Stimulated activated CD4-positive, alpha-beta T cell treated with anti-CD3 and anti-CD28 coated beads, Interleukin-1b, Interleukin-23, amount 100 ng/mL, for 24 hours (primary cell): ENCODE data around the gene SLC10A3.

Experiments used
- DNase-seq, 4 experiments: peaks; one replicate each; pipeline ENCODE4 v3.0.0-alpha.2; 2020; ENCODE audit warnings: low read depth in 4 of 4, low spot score in 1 of 4

The SLC10A3 gene

DNA sequence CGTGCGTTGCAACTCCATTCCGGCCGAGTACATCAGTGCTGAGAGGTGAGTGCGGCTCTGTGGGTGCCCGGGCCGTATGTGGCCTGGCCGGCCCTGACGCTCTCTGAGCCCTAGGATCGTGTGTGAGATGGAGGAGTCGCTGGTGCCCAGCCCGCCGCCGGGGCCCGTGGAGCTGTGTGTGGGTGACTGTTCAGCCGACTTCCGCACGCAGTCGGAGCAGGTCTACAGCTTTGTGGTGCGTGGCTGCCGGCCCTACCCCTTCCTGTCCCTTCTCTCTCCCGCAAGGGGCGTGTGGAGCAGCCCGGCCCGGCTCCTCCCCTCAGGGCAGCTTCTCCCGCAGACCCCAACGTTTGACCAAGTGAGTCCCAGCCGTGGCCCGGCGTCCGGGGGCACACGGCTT lies 24.4 kb downstream of the SLC10A3 start:
- DNase-seq: no peak

DNA sequence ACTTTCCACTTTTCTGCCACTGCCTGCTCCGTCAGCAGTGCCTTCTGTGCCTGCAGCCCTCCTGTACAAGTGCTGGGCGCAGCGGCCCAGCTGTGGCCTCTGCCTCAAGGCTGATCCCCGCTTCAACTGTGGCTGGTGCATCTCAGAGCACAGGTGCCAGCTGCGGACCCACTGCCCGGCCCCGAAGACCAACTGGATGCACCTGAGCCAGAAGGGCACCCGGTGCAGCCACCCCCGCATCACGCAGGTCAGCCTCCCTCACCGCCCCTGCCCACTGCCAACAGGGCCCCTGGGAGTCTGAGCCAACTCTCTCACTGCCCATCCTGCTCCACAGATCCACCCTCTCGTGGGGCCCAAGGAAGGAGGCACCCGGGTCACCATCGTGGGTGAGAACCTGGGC lies 24.8 kb downstream of the SLC10A3 start:
- DNase-seq: no peak

DNA sequence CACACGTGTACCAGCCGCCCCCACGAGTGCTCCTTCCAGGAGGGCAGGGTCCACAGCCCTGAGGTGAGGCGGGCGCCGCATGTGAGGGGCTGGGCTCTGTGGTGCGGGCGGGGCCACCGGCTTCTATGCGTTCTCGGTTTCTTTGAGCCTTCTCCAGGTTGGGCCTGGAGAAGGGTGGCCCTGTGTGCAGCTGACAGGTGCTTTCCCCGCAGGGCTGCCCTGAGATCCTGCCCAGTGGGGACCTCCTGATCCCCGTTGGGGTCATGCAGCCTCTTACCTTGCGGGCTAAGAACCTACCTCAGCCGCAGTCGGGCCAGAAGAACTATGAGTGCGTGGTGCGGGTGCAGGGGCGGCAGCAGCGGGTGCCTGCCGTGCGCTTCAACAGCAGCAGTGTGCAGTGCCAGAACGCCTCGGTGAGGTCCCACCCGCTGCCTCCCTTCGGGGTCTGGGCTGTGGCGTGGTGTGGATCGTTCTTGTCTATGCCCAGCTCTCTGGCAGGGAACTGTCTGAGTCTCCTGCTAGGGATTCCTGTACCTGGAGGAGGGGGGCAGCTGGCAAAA lies 25.5 kb downstream of the SLC10A3 start:
- DNase-seq: no peak

DNA sequence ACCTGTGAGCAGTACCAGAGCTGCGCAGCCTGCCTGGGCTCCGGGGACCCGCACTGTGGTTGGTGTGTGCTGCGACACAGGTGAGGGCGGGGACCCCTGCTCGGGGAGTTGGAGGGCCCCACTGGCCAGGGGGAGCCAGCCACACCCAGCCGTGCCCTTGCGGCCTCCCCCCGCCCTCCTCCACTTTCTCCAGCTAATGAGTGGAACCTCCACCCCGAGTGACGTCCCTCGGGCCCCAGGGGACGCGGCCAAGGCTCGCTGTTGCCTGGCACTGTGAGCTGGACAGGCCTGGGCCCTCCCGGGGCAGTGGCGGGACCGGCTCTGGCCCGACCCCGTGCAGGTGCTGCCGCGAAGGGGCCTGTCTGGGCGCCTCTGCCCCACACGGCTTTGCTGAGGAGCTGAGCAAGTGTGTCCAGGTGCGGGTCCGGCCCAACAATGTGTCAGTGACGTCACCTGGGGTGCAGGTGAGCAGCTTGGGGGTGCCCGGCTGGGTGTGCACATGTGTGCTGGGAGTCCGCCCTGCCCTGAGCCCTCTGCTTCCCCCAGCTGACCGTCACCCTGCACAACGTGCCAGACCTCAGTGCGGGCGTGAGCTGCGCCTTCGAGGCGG lies 26.7 kb downstream of the SLC10A3 start:
- no peak for DNase-seq

DNA sequence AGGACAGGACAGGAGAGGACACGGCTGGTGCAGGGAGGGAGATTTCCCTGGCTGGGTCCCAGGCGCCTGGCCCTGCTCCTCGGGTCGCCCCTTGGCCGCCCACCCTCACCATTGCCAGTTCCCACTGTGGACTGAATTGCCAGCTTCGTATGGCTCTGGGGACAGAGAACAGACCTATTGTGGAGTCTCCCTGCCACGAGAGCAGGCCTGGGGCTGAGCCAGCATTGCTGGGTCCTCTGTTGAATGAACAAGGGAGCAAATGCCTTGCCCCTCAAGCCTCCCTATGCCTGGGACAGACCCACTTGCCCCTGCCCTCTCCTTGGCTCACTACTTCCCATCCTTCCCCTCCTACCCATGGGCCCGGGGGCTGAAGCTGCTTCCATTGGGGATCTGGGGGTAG lies 28.0 kb downstream of the SLC10A3 start:
- DNase-seq: no peak

DNA sequence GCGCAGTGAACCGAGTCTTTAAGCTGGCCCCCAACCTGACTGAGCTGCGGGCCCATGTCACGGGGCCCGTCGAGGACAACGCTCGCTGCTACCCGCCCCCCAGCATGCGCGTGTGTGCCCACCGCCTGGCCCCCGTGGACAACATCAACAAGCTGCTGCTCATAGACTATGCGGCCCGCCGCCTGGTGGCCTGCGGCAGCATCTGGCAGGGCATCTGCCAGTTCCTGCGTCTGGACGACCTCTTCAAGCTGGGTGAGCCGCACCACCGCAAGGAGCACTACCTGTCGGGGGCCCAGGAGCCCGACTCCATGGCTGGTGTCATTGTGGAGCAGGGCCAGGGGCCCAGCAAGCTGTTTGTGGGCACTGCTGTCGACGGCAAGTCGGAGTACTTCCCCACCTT lies 30.1 kb downstream of the SLC10A3 start:
- no peak for DNase-seq

DNA sequence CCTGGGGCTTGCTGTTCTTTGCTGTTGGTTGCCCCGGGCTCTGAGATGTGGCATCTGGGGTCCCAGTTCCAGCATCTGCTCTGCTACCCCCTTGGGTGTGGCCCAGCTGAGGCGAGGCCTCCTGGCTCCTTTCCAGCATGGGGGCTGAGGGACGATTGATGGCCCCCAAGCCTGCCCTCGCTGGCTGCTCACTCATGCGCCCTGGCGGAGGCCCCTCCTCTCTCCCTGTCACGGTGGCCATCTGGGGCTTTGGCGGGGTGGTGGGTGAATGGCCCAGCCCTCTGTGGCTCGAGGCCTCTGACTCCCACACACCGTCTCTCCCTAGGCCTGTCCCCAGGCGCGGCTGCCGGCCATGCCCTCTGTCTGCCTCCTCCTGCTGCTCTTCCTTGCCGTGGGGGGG lies 30.6 kb downstream of the SLC10A3 start:
- no peak for DNase-seq

DNA sequence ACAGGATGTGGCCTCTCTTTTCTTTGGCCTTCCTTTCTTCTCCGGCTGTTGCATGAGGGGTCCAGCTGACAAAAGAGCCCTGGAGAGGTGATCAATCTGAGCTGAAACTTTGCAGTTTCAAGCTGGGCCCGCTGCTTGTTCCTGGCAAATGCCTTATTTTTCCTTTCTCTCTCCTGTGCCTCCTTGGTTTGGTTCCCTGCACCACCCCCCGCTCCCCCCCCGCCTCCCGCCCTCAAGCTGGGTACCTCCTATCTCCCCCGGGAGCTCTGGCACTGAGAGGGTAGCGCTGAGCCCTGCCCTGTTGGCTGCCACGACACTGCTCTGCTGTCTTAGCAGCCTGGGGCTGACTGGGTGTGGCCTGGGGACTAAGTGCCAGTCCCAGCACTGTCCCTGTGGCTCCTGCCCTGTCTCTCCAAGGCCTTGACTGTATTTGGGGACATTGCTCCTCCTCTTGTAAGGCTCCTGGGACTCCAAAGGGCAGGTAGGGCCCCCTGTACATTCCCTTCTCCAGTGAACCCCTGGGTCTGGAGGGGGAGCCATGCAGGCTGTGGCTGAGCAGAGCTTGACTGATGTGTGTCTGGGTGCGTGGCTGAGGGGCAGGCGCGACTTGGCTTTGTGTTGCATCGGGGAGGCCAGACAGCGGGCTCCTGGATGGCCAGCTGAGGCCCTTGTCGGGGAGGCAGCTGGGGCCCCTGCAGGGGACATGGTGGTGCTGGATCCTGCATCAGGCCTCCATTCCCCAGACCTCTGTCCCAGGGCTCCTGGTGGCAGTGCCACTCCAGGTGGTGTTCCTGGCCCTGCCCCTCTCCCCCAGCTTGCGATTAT lies 31.3 kb downstream of the SLC10A3 start:
- no peak for DNase-seq

DNA sequence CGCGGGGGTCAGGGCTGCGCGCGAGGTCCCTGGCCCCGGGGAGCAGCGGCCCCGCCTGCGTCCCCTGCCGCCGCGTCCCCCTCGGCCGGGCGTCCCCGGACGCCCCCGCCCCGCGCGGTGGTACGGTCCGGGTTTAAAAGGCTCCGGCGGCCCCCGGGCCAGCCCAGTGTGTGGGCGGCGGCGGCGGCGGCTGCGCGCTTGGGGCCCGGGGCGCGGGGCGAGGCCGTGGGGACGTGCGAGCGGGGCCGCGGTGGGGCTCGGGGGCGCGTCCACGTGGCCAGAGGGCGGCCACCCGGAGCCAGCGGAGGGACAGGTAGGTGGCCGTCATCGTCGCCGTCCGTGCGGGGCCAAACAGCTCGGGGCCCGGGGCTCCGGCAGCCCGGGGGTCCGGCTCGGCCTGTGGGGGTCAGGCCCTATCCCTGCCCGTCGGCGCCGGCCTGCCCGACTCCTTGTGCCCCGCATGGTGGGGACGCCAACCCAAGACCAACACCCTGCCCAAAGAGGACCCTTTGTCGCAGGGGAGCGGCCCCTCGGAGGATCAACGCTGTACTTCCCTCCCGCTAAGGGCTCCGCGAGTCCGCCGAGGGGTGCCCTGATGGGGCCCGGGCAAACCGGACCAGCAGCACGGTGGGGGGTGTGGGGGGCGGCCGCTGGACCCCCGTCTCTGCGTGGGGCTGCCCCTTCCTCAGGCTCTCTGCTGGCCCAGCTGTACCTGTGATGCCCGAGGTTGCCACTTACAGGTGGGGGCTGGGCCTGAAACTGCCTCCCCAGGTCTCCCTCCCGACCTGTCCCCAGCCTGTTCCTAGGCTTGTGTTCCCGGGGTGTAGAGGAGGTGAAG lies 32.1 kb downstream of the SLC10A3 start, which contains the start of gene PLXNA3:
PLXNA3 (plus strand) TSS at position 166 of the 838 bp plus-strand sequence. CDS start 1,903 bp downstream, outside the sequence.
- DNase-seq: peak in 2 of 4 experiments; percentile 40

DNA sequence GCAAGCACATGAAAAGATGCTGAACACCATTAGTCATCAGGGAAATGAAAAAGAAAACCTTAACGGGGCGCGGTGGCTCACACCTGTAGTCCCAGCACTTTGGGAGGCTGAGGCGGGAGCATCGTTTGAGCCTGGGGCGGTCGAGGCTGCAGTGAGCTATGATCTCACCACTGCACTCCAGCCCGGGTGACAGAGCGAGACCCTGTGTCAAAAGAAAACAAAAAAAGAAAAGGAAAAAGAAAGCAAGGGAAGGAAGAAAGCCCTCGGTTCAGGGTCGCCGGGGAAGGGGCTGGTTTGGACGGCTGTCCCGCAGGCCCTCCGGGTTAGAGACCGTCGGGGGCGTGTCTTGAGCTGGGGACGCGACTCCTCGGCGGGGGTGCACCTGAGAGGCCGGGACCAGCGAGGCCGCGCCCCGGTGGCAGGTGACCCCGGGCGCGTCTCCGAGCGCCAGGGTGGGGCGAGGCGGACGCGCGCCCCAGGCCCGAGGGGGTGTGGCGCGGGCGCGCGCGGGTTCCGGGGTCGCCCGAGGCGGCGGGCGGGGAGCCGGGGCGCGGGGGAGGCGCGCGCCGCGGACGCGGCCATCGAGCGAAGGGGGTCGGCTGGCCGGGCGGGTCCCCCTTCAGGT lies 32.8 kb downstream of the SLC10A3 start:
- no peak for DNase-seq

DNA sequence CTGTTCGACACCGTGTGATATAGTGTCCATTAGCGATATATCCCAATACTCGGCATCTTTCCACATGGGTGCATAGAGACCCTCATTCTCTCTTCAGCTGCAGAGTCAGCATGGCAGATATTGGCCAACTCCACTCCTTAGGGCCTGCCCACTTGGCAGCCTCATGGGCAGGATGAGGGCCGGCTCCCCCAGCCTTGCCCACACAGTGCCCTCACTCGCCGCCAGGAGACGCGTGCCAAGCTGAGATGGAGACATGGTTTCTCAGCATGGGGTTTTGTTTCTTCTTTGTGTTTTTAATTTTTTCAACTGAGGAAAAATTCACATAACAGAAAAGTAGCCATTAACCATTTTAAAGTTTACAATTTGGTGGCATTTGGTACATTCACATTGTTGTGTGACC lies 37.6 kb downstream of the SLC10A3 start:
- no peak for DNase-seq

DNA sequence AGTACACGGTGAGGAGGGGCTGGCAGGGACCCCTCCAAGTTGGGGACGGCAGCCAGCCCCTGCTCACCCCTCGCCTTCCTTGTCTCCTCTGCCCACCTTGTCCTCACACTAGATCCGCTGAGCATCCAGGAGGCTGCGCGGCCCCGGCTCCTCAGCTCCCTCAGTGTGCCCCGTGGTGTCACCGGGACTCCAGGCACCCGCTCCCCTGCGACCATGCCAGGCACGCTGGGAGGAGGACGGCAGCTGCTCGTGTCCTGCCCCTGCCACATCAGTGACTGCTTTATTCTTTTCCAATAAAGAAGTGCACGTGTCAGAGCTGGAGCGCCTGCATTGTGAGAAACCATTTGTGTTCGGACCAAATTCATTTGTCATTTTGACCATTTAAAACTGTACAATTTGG lies 40.1 kb downstream of the SLC10A3 start:
- DNase-seq: no peak

DNA sequence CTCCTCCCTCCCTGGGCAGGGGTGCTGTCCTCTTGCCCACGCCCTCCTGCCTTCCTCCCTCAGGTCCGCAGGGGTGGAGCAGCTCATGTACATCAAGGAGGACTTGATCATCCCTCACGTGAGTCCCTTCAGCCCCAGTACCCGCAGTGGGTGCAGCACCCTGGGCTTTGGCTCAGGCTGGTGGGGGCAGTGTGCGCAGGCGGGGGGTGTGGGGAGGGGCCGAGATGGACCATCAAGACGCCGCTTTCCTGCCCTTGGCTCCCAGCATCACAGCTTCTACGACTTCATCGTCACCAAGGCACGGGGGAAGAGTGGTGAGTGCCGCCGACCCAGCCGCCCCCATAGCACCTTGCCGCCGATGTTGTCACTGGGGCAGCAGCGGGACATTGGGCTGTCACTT lies 40.8 kb downstream of the SLC10A3 start:
- no peak for DNase-seq

DNA sequence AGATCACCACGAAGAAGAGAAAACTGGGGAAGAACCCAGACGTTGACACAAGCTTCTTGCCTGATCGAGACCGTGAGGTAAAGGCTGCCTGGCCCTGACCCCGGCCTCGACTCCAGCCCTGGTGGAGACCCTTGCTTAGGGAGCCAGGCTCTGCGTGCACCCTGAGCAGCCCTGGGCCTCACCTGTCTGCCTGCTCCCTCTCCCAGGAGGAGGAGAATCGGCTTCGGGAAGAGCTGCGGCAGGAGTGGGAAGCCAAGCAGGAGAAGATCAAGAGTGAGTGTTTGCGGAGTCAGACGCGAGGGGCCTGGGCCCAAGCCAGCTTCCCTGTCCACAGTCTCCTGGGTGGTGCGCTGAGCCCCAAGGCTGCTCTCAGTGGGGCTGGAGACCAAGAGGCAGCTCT lies 41.9 kb downstream of the SLC10A3 start:
- no peak for DNase-seq

DNA sequence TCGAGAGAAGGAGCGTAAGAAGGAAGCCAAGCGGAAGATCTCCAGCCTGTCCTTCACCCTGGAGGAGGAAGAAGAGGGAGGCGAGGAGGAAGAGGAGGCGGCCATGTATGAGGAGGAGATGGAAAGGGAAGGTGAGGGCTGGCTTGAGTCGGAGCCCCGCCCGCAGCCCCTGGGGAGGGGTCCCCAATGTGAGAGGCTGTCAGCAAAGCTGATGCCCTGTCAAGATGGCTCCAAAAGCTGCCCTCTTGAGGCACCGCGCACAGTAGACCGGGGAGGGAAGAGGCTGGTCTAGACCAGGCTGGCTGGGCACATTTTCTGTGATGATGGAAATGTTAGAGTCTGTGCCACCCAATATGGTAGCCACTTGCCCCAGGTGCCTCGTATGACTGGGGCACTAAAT lies 44.0 kb downstream of the SLC10A3 start:
- no peak for DNase-seq

DNA sequence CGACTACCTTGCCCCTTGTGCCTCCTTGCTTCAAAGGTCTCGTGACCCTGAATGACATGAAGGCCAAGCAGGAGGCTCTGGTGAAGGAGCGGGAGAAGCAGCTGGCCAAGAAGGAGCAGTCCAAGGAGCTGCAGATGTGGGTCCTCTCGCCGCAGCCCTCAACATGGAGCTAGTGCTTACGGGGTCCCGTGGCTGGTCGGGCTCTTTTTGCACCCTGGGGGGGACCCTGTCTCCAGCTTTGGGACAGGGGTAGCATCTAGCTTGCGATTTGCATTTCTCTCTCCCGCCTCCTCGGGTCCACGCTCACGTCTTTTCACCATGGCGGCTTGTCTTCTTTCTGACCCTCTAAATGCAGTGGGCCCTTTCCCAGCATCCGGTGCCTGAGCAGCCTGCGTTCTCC lies 44.7 kb downstream of the SLC10A3 start:
- DNase-seq: no peak

DNA sequence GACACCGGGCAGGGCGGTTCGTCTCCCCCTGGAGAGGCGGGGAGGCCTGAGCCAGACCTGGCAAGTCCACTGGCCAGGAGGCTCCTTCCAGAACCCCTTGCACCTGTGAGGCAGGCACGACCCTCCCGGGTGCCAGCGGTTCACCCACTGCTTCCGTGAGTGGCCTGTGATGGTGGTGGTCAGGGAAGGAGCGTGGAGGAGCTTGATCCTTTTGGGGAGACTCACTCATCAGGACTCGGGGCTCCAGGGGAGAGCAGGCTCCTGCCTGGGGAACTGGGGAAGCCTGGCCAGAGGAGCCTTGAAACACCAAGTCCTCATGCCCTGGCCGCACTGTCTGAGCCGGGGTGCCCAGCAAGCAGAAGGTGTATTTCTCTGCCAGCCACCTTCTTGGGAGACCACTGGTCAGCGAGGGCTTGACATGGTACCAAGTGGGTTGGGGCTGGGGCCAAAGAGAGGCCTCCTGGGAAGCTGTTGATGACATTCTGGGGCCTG lies 45.6 kb downstream of the SLC10A3 start:
- no peak for DNase-seq

DNA sequence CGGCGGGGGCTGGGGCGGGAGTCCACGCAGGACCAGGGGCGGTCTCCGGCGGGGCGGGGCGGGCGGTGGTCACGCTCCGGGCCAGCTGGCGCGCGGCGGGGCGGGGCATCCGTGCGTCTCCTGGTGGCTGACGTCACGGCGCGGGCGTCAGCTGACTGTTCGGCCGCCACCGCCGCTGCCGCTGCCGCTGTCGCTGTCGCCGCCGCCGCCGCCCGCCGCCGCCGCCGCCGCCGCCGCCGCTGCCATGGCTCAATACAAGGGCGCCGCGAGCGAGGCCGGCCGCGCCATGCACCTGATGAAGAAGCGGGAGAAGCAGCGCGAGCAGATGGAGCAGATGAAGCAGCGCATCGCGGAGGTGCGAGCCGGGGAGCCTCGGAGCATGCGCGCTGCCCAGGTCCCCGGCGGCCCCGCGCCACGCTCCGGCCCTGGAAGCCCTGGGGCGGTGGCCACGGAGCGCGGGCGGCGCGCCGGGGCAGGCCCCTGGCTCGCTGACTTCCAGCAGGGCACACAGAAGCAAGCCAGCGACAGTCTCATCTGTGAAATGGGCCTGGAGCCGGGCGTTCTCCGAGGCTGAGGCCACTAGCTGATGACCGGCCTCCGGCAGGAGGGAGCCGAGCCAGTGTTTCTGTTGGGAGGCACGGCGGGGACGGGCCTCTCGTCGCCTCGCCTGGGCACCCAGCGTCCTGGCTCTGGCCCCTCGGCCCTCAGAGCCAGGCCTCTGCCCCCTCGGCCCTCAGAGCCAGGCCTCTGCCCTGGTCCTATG lies 46.3 kb downstream of the SLC10A3 start, which contains the start of gene FAM50A:
FAM50A (plus strand) TSS at position 150 of the 763 bp plus-strand sequence; CDS start at position 245, 95 bp downstream.
- DNase-seq: peak in 3 of 4 experiments; percentile 45 to 60 (median 53)

DNA sequence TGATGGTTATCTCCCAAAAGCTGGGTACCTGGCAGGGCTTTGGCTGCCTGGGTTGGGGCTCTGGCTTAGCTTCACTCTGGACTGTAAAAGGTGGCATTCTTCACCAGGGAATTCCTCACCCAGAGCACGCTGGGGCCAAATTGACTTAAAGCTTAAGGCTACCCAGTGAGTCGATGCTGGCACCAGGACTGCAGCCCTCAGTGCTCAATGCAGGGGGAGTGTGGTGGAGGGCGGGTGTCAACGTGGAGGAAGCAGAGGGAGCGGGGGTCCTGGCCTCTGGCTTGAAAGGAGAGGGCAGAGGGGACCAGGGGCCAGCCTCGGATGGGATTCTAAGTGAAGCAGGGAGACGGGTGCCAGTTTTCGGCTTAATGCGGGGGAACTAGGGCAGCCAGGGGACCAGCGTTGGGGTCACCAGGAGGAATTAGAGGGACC lies 46.9 kb downstream of the SLC10A3 start:
- no peak for DNase-seq
